Midbrain (tissue), 1 donor: ENCODE measurements around the gene ACD.
A peak's percentile ranks its signal among the peaks of the same experiment; 100 is the strongest.

Experiments
- DNase-seq: peaks from one replicate; lab custom pipeline; 2025; lab: John Stamatoyannopoulos, UW

ACD gene

GRCh38 chr16:67675999-67676398 is 15.9 kb upstream of the ACD start:
- no peak for DNase-seq

DNA sequence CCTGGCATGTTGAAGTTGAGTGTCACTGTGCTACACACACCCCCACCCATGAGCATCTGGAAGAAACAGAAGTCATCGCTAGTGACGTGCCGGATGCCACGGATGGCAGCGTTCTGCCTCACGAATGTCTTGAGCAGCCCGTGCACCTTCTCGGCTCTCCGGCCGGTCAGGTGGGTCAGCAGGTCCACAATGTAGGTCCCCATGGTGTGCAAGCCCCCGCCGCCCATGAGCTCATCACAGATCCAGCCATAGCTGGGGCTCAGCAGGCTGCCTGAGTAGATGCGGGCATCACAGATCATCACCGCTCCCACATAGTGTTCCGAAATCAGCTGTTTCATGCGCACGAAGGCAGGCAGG is 15.5 kb upstream of the ACD start:
- no peak for DNase-seq

DNA sequence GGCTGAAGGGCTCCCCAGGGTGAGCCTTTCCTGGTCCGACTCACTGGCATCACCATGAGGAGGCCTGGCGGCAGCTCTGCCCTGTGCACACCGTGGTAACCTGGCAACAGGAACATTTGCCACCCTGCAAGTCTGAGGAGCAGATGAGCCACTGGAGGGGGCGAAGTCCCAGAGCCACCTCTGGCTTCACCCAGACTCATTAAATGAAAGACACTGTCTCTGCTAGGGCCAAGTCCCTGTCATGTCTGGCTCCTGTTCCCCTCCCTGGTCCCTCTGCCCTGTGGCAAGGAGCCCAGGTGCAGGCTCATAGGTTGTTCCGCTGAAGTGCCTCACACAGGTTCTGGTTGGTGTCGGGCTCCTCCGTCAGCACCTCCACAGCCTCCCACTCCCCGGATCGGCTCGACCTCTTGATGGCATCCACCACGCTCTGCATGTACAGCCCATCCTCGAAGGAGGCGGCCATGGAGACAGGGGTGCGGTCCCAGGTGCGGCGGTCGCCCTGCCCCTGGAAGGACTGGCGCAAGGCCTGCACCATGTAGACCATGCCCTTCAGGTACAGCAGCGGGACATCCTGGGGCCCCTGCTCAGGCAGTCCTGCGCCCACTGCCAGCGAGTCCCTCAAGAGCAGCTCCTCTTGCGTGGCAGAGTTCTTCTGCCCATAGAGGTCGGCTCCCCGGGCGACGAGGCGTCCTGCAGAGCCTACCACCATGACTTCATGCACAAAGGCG is 15.0 kb upstream of the ACD start:
- DNase-seq = no peak

- peak; percentile 20 for DNase-seq
Measured at GRCh38 chr16:67673712-67674580, 13.9 kb upstream of the ACD start.

DNA sequence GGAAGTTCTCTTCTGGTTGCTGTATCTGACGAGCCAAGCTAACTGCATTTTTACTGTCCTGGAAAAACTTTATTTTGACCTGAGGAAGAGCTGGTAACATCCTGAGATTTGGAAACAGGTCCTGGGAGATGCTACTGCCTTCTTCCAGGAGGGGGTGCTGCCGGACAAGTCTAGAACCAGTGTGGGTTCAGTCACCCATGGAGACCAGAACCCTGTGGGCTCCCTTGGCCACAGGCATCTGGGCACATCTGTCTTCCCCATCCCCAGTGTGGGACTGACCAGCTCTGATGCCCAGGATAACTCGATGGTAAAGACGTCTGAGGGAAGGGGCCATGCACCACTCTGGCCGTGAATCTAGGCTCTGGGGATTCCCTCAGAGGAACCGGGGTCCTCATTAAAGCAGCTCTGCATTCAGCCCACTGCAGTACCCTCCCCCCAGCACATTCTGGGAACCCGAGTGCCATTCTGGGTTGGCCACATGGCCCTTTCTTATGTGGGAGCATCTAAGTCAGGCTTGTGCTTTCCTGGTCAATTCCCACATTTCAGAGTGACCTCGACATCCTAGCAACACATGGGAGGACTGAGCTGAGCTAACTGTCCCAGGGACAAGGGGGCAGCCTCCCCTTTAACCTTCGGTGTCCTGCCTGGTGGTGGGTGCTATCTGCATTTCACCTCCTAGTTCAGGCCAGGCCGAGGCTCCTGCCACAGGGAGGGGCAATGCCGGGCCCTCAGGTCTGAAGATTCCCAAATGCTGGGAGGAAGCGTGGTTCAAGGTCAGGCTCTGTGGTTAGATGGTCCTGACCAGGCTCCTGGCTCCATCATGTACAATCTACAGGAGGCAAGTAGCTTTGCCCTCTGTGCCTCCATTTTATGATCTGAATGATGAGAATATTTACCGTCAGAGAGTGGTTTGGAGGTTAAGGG is 12.9 kb upstream of the ACD start:
- DNase-seq = peak; percentile 44

DNA sequence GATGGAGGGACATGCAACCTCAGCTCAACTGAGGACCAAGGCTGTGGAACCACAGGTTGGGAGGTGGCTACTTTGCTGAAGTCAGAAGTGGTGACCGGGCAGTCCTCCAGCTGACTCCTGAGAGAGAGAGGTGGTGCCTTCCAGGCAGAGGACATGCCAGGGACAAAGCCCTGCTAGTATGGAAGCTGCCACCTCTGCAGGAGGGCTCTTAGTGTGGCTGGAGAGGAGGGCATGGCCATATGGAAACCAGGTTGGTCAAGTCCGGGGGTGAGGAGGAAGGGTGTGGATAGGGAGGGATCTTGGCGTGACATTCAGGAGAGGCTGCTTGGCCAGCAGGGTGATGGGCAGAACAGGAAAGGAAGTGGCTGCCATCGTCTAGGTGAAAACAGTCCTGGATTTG is 12.2 kb upstream of the ACD start:
- DNase-seq = no peak

- no peak for DNase-seq
Measured at GRCh38 chr16:67669499-67670101, 9.5 kb upstream of the ACD start.

GRCh38 chr16:67668495-67669157 is 8.6 kb upstream of the ACD start:
- DNase-seq = no peak

DNA sequence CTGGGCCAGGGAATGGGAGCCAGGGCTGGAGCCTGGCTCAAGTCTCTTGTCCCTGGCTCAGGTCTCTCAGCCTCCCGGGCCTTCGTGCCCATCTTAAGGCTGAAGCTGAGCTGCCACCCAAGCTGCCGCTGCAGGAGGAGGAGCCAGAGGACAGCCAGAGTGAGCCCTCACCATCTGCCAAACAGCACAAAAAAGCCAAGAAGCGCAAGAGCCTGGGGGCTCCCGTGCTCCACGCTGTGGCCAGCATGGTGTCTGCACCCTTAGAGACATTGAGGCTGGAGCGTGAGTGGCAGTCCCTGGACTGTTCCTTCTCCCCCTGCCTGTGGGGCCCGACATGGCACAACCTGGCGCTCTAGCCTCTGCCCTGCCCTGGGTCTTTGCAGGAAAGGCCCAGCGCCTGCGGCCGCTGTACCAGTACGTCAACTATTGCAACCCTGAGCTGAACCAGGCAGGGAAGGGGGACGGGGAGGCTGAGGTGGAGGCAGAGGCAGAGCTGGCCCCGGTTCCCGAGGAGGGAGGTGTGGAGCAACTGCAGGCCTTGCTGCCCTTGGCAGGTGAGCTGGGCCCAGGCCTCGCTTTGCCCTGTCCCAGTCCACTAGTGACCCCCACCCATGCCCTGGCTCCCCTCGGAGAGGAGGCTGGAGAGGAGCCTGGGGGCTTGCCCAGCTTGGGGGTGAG is 7.9 kb upstream of the ACD start:
- DNase-seq = peak; percentile 85

GRCh38 chr16:67667453-67667816 is 7.4 kb upstream of the ACD start:
- DNase-seq = no peak

- DNase-seq = peak; percentile 80
Measured at GRCh38 chr16:67666559-67667452, 6.7 kb upstream of the ACD start, which contains the start of the genes C16orf86 and ENKD1. Gene C16orf86, plus strand, starts transcription at chr16:67666814. Its CDS starts 157 bp downstream, at chr16:67666971. Gene ENKD1, minus strand, starts transcription at chr16:67666750. Its CDS starts 308 bp downstream, at chr16:67666442.

GRCh38 chr16:67666032-67666551 is 6.0 kb upstream of the ACD start:
- DNase-seq = no peak

GRCh38 chr16:67665598-67665997 is 5.5 kb upstream of the ACD start:
- no peak for DNase-seq

DNA sequence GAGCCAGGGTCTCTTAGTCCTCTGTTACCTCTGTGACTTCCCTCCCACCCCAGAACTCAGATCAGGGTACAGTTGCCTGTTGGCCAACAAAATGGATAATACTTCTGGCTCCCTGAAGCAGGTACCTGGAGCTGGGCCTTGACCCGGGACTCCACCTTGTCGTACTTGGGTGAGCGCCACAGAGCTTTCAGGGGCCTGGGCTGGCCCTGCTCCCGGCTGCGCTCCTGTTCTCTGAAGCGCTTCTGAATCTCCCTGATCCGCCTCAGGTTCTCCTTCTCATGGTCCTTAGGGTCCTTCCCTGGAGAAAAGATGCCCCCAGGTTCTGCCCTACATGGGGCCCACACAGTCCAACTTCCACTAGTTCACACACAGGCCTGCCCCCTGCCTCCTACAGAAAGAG is 4.8 kb upstream of the ACD start:
- no peak for DNase-seq

DNA sequence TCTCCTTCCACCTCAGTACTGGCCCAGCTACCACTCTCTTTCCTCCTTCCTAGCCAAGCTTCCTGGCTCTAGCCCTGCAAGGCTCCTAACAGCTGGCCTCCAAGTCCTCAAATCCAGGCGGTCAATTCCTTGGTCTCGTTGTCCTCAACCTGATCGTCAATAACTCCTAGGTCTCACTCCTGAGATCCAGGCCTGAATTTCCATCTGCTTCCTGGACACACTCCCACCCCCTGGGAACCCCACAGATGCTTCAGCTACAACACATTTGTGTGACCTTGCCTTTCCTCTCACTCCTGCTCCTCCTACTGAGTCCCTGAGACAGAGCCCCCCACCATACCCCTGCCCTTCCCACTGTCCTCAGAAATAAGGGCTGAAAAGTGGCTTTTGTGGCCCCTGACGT is 4.2 kb upstream of the ACD start:
- no peak for DNase-seq

DNA sequence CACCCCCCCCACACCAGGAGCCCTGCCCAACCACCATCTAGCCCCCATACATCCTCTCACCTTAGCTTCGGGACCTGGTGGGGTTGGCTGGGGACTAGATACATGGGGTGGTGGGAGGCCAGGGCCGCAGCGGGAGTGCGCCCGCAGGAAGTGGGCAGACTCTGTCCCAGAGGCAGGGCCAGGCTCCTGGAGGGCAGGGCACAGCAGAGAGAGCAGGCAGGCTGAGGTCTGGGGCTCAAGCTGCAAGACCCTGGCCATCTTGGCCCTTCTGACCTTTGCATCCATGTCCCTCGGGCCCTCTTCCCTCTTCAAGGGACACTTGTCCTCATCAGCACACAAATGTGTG is 3.8 kb upstream of the ACD start:
- DNase-seq = no peak

DNA sequence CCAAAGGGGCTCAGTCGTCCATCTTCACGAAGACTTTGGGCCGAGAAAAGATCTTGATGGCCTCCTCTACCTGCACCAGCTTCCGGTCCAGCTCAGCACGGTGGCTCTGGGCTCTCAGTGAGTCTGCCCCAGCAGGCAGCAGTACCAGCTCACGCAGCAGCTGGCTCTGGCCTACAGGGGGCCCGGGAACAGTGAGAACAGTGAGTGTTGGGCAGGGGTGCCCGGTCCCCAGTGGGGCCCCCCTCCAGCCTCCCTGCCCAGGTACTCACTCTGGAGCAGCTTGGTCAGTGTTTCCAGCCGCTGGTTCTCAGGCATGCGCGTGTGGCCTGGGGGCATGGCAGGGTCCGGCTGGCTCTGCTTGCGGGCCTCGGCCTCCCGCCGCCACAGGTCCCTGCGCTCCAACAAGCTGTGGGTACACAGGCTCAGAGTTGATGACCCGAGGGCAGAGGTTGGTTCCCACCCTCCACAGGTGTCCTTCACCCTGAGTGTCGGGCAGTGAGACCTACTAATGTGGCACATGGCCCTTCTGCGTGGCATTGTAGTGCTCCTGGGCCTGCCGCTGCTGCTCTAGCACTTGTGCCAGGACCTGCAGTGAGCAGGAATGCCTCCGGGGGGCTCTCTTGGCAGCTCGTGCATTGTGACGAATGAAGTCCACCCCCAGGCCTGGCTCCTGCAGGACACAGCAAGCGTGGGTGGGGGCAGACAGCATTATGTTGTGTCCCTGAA is 3.3 kb upstream of the ACD start:
- no peak for DNase-seq

DNA sequence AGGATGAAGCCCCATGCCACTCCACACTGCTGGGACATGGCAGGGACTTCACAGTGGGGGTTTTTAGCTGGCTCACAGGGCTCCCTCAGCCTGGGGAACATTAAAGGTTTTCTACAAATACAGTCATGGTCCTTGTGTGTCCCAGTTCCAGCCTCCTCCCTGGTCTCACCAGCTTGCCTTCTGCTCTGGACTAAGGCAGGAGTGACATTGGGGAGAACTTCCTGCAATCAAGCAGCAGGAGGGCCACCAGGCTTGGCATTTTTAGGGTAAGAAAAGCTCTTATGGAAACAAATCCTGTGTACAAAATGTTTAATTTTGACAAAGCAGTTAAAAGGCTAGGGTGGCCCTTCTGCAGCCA is 2.6 kb upstream of the ACD start:
- no peak for DNase-seq
